BJ (cell line): ENCODE results near the gene FAM89B. TPM values are rescaled to one million over a fixed set of nuclear protein-coding genes. Genes with fewer than 3 reads are reported as not detected.

ENCODE experiments used
- CTCF ChIA-PET: fragments of 350-600 bp; formaldehyde crosslinking; extraction: SDS; loops from one replicate; lab custom pipeline; 2021; ENCODE audit warnings: antibody characterized with exemption, inconsistent platforms; lab: Yijun Ruan, JAX
- POLR2A ChIA-PET: fragments of 300-600 bp; sonication (Branson Sonifier 250); formaldehyde crosslinking; extraction: SDS; loops from one replicate; lab custom pipeline; 2021; ENCODE audit warnings: antibody characterized with exemption; lab: Charles Lee
- DNase-seq: peaks from one replicate; pipeline ENCODE4 v3.0.0-alpha.2; 2011; ENCODE audit warnings: low read depth
- H3K27me3 ChIP-seq: 2 replicates; pipeline ENCODE4 v1.6.0; 2011; ENCODE audit warnings: low read length; ENCODE audit not compliant: control insufficient read depth, insufficient read depth
- H3K36me3 ChIP-seq: 2 replicates; pipeline ENCODE4 v1.5.1; 2011; ENCODE audit warnings: low read length; ENCODE audit not compliant: control insufficient read depth, insufficient read depth
- H3K4me3 ChIP-seq: 2 replicates; pipeline ENCODE4 v1.5.1; 2011; ENCODE audit warnings: low read depth, mild to moderate bottlenecking, control low read depth, low read length
- CTCF ChIP-seq: IDR thresholded peaks from 2 replicates; pipeline ENCODE4 v1.5.1; 2011; ENCODE audit warnings: low read depth, mild to moderate bottlenecking, control low read depth, inconsistent platforms, low read length, moderate library complexity; ENCODE audit not compliant: insufficient read depth
- polyA plus RNA-seq: library from polyadenylated mRNA; depleted of rRNA; stranded (reverse); fragments of >200 nt; gene quantifications from 2 replicates; pipeline ENCODE4 v1.2.3, GENCODE V29; 2011

FAM89B gene
- polyA plus RNA-seq, 1 experiment: 56.9 TPM

DNA sequence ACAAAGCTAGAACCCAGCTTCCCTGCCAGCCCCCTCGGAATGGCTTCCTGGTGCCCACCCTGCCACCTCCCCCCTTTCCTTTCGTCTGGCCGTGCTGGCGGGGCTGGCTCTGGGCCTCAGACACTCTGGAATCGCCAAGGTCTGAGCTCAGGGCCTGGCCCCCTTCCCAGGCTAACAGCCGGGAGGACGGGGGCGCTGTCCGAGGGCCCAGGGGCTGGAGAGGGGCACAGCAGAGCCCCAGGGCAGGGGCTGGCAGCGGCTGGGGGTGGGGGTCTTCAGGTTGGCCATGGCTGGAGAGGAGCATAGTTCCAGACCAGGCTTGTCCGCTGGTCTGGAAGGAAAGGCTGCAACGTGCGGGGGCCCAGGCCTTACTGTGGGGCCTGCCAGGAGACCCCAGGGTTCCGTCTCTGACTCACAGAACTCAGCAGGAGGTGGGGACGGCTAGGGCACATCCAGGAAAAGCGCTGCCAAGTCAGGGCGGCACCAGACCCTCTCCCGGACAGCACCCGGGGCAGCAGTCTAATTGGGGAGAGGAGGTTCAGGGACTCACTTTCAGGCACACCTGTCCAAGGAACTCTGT lies 13.3 kb upstream of the FAM89B start:
- no peaks in the 10 kb centered on the region; the same call in 1 of the 2 replicates for H3K36me3 ChIP-seq
- H3K4me3 ChIP-seq: peak overlapping the region; percentile 70
- POLR2A ChIA-PET: interaction anchor here (0.8 kb wide), 1 partner anchor 299 kb away, joined by 3 read pairs; no protein-coding TSS in a partner anchor
- DNase-seq: no peak
- TF ChIP-seq CTCF: 0 out of 2 replicates have a peak, but pooled peaks have one; percentile 8
- CTCF ChIA-PET: interaction anchor here (3.0 to 4.5 kb wide), 2 partner anchors 12 to 18 kb away, joined by 20 to 31 read pairs; partner anchors contain the start of gene ZNRD2
- H3K27me3 ChIP-seq: no peaks in the 10 kb centered on the region

DNA sequence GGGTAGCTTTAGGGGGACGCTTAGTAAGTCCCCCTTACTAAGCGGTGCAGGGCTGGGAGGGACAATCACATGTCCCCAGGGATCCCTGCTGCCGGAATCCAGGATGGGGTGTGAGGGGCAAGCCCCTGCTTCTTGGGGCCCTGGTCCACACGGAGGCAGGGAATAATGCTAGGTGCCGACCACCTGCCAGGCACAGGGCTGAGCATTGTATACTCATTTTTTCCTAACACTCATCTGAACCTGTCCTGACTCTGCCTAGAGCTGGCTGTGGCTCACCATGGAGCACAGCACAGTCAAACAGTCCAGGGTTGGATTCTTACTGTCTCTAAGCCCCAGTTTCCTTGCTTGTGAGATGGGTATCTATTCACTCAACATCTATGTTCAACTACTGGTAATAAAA lies 12.8 kb upstream of the FAM89B start:
- TF ChIP-seq CTCF: no peak
- CTCF ChIA-PET: interaction anchor here (1.7 to 4.5 kb wide), 4 partner anchors 11 to 29 kb away, joined by 5 to 31 read pairs (median 16); partner anchors contain the start of genes FAM89B and ZNRD2
- no peaks in the 10 kb centered on the region for H3K27me3 ChIP-seq
- no peaks in the 10 kb centered on the region for H3K36me3 ChIP-seq
- DNase-seq: no peak
- no peak overlapping the region for H3K4me3 ChIP-seq
- POLR2A ChIA-PET: interaction anchor here (1.9 kb wide), 1 partner anchor 13 kb away, joined by 4 read pairs; the partner anchor contains the start of gene FAM89B

DNA sequence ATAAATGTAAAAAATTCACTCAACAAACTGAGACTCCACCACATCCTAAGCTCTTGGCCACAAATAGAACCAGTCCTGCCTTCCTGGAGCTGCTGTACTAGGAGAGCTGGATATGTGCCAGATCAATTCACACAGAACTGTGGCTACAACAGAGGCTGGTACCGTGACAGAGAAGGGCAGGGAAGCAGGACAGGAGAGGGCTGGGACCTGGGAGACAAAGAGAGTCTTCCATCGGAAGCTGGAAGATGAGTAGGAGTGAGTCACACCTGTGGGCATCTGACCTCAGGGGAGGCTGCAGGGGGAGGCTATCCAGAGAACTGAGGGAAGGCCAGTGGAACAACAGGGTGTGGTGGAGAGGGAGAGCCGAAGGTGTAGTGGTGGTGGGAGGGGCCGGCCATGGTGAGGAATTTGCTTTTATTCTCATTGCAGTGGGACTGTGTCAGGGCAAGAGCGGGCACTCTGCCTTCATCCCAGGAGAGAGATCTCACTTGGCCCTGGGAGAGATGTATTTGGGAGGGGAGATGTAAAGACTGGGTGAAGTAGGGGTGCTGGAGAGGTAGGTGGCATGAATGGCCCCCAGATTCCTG lies 12.3 kb upstream of the FAM89B start:
- ChIA-PET POLR2A (interaction anchor here (1.9 kb wide), 1 partner anchor 12 kb away, joined by 4 read pairs; the partner anchor contains the start of gene FAM89B), CTCF (interaction anchor here (1.5 to 4.5 kb wide), 5 partner anchors 11 to 34 kb away, joined by 4 to 31 read pairs (median 11); partner anchors contain the start of genes FAM89B and ZNRD2)
- Histone ChIP-seq H3K4me3 (no peak overlapping the region), H3K36me3 (no peaks in the 10 kb centered on the region), H3K27me3 (no peaks in the 10 kb centered on the region)
- no peak for DNase-seq
- no peak for TF ChIP-seq CTCF

GRCh38 chr11:65560555-65561418 lies 11.6 kb upstream of the FAM89B start:
- no peak for TF ChIP-seq CTCF
- H3K36me3 ChIP-seq: no peaks in the 10 kb centered on the region
- ChIA-PET POLR2A (interaction anchor here (1.9 kb wide), 1 partner anchor 12 kb away, joined by 4 read pairs; the partner anchor contains the start of gene FAM89B), CTCF (interaction anchor here (1.5 to 4.5 kb wide), 6 partner anchors 10 to 77 kb away, joined by 3 to 31 read pairs (median 8); partner anchors contain the start of genes FAM89B, SIPA1 and ZNRD2)
- no peak overlapping the region for H3K4me3 ChIP-seq
- no peak for DNase-seq
- H3K27me3 ChIP-seq: no peaks in the 10 kb centered on the region
